NCI-H2196 treated with DMSO at 0.1 percent for 48 hours (cell line): ENCODE measurements around the gene FGB.
"Not testable (repeated sequence)": the region's sequence is repeated elsewhere in the genome, so short reads cannot be mapped to it uniquely, and the experiment has no call there.

Source experiments
- DNase-seq: peaks from one replicate; lab custom pipeline; 2025; ENCODE audit not compliant: unreplicated experiment; lab: John Stamatoyannopoulos, UW

Gene FGB

DNA sequence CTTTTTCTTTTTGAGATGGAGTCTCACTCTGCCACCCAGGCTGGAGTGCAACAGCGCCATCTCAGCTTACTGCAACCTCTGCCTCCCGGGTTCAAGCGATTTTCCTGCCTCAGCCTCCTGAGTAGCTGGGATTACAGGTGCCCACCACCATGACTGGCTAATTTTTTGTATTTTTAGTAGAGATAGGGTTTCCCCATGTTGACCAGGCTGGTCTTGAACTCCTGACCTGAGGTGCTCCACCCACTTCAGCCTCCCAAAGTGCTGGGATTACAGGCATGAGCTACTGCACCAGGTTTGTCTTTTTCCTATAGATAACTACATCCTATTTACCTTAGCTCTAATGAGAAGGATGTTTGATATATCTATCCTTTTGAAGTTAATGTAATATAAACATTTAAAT lies 31.5 kb downstream of the FGB start:
- not testable (repeated sequence) for DNase-seq

- DNase-seq, result no peak
Observed at GRCh38 chr4:154595807-154596206, 33.0 kb downstream of the FGB start.

DNA sequence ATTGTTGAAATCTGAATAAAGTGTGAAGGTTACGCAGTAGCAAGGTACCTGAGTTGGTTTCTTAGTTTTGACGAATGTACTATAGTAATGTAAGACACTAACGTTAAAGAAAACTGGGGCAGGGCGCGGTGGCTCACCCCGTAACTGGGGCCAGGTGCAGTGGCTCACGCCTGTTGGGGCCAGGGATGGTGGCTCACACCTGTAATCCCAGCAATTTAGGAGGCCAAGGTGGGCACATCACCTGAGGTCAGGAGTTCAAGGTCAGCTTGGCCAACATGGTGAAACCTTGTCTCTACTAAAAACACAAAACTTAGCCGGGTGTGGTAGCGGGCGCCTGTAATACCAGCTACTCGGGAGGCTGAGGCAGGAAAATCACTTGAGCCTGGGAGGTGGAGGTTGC lies 34.5 kb downstream of the FGB start:
- DNase-seq, result not testable (repeated sequence)

DNA sequence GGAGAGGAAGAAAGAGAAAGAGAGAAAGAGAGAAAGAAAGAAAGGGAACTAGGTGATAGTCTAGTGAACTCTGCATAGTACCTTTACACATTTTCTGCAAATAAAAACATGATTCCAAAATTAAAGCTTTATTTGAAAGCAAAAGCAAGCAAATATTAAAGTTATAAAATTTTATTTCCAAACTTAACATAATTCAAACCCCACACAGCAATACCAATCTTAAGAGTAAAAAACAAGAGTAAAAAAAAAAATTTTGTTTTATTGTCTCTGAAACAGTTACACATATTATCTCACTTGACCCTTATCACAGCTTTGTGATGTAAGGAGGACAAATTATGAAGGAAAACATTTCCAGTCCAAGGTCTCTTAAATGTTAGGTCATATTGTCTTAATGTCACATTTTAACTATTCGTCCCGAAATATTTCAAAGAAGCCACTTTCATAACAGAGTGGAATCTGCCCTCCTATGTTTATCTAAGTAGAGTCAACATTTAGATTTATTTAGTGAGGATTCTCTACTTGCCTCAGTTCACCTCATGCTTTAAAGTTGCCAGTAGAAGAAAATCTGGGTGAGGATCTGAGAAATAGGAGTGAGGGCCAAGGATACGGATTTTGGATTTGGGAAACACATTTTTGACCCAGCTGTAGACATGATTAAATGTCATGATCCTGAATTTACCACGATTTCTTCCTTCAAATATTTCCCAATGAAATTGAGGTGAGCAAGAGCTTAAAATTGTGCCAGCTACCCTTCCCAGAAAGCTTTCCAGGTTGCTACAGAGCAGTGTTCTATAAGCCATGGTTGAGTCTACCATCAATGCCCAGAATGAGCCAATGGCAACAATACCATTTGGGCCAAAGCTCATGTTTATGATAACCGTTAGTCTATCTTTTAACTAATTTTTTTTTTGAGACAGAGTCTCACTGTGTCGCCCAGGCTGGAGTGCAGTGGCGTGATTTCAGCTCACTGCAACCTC lies 35.3 kb downstream of the FGB start:
- DNase-seq, result no peak

GRCh38 chr4:154602404-154603020 lies 39.7 kb downstream of the FGB start:
- DNase-seq, result no peak

DNA sequence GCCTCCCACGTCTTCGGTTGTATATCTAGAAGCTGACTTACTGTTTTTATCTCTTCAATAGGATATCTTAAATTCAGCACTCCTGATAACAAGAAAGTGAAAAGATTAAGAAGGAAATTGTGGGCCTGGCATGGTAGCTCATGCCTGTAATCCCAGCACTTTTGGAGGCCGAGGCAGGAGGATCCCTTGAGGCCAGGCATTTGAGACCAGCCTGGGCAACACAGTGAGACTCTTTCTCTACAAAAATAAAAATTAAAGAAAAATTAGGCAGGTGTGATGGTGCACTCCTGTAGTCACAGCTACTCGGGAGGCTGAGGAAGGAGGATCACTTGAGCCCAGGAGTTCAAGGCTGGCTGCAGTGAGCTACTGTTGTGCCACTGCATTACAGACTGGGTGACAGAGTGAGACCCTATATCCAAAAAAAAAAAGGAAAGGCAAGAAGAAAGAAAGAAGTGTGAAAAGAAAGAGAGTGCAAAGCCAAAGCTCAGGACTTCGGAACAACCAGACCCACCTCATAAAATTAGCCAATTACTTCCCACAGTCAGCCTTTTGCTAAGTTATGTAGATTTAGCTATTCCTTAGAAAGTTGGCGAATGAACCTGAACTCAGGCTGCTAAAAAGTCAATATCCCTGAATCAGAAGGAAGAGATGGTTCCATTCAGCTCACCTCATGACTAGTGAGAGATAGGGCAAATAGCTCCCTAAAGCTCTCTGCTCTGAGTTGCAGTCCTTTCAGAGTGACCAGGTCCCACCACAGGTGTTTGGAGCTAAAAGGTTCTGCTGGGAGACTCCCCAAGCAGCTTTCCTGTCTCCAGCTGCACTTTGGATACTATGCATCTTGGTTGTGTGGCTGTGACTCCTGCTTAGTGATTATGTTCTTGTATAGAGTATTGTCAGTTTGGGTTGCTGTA lies 40.5 kb downstream of the FGB start:
- DNase-seq, result no peak

DNA sequence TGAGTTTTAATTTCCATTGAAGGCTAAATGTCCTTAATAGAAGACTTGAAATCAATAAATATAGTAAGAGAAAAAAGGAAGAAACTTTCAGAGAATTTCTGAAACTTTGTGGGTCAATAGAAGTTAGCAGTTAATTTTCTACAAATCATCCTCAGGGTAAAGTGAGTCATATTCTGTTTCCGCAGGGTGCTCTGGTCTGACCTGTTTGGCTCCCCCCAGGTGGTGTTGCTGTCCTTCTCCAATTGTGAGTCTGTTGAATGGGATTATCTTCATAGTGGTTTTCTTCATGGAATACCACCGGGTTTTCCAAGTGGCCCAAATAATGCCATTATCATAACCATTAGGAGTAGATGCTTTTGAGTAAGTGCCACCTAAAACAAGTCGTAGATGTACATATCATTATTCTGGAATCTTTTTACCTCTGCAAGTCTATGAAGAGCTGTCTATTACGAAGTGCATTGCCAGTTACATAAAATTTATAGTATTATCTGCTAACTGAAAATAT lies 41.9 kb downstream of the FGB start:
- no peak for DNase-seq

GRCh38 chr4:154606728-154607723 lies 44.2 kb downstream of the FGB start:
- DNase-seq, result no peak

DNA sequence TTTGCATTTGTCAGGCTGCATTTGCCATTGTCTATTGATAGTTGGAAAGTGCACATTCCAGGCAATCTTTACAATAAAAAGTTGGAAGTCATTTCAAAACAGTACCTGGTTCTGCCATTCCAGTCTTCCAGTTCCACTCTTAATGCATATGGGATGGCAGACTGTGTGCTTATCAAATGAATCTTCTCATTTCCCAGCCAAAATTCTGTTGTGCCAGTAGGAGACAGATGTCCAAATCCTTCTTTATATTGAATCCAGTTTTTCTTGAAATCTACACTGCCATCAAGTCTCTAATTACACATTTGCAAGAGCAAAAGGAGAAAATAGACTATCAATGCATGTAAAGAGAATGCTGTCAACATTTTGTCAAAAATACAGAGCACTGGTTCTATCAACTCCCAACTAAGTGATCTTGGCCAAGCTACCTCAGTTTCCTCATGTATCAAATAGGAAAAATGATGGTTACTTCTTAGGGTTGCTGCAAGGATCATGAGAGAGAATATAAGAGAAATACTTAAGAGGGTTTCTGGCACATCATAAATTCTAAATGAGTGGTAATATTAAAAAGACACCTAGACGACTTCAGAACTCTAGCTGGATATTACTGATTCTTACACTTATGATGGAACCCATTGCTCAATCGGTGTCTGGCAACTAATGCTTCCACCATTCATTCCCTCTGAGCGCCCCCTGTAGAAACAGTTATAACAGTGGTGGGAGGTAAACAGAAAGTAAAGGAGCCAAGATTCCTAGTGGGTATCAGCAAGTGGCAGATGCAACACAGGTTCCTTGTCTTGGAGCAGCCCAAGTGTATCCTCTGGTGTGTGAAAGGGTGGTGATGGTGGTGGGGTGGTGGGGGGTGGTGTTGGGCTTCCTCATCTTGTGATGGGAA lies 45.8 kb downstream of the FGB start:
- DNase-seq, result no peak

DNA sequence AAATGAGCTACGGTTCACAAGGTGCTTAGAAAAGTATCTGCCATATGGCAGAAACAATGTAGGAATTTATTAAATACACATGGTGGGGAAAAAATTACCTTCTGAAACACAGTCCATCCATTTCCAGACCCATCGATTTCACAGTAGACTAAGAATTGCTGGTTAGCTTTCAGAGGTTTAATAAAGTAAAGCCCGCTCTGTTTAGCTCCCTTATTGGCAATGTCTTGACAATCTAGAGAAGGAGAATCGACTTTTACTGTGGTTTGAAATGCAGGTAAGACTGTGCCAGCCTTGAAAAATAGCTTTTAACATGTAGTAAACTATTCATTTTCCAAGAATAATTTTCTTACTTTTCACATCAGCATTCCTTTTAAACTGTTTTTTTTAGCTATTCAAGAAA lies 46.7 kb downstream of the FGB start:
- no peak for DNase-seq

DNA sequence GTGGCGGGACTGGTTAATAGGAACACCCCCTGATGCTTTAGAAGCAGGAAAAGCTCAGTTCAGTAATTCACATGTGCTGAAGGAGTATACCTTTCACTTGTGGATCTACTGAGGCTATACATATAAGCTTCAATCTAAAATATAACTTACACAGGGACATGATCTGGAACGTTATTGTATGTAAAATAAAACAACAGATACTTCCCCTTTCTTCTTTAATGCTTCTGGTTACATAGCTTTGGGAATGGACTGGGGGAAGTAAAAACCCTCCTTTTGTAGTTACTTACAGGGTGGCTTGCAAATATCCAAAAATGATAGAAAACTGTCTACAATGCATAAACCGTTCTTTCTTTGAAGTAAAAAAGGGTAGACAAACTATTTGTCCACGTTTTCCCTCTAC lies 47.8 kb downstream of the FGB start:
- no peak for DNase-seq

DNA sequence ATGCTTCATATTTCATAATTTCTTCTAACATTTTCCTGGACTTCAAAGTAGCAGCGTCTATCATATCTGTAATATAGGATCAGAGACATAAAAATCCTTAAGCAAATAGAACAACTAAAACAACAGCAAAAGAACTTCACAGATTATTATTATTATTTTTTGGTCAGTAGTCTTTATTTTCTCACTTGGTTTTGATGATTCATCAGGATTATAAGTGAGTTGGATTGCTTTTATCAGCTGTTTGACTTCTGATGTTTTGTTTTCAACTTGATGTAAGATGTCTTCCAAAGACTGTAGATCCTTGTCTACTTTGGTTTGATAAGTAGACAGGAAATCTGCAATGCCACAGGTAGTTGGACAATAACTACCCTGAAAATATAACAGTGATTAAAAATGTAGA lies 49.0 kb downstream of the FGB start:
- no peak for DNase-seq

DNA sequence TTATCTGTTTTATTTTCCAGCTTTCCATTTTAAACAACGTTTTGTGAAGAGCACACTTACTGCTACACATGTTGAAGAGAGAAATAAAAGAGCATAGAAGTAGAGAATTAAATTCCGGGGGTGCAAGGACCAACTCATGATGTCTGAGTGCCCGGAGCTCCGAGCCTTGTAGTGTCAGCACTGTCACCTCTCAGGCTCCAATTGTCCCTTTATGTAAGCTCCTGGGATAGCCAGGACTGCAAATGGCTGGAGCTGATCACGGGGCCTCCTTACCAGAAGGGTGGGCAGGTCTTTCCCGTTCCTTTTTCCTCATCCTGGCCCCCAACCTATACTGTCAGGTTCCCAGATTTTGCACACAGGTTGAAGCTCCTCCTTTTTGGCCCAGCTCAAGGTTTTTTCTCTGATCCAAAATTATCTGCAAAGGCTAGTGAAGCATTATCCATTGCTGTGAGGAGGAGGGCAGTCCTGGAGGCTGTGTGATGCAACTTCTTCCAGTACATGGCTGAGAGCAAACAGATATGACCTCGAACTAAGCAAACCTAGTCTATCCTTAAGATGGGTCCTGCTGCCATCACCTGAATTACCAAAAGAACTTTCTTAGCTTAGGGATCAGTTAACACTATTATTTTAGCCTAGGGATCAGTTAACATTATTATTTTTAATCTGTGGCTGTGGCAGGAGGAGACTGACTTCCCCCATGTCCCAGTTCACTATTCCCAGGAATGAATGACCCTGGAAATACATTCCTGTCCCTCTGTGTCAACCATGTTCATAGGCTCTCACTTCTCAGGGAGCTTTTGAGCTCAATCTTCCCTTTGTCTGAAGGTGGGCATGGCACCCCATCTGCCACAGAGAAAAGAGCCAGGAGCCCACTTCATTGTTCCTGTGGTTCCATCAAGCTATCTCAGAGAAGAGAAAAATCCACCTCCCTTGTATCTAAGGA lies 49.9 kb downstream of the FGB start, which contains the start of gene FGG:
FGG (minus strand) TSS at position 185 of the 943 bp plus-strand sequence; CDS start at position 138, 47 bp downstream.
- no peak for DNase-seq

GRCh38 chr4:154614306-154614705 lies 51.5 kb downstream of the FGB start:
- no peak for DNase-seq

DNA sequence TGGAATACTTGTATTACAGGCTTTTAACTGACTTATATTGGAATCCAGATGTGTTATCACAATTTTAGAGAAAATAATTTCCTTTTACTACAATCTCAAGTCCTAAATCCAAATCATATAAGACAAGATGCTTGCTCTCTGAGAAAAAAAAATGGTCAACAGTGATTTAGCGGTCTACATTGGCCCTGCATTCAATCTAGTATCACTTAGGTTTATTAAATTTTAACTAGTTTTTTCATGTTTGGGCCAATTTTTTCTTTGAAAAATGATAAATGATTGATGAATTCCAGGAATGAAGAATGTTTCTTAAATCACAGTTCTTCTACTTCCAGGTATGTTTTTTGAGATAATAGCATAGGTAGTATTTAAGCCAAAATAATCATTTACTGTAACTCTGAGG lies 52.4 kb downstream of the FGB start:
- DNase-seq, result no peak

DNA sequence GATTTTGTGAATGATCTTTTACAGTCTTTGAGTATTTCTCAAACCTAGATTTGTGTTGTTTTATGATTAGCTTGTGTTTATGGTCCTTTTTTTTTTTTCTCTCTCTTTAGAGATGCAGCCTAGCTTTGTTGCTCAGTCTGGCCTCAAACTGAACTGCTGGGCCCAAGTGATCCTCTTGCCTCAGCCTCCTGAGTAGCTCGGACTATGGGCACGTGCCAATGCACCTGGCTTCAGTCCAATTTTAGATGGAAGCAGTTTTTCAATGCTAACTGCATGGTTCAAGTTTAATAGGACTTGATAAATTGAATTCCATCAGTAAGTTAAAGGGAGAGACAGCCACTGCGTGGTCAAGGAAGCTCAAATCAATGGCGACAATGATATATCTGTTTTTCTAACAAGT lies 53.5 kb downstream of the FGB start:
- DNase-seq, result no peak

DNA sequence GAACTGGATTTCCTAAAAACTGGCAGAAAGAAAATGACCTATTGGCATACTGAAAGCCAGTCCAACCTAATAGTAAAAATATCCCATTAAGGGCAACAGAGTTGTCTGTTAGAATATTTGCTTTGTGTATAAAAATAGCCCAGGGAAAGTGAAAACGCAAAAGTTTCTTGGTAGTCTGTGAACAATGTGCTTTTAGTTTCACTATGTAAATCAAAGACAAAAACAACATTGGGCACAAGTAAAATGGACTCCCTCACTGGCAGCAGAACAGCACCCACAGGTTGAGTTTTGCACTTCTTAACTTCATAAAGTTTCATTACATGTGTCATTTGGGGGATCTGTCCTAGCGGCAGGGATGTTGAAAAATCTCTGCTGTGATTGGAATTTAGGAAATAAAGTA lies 53.9 kb downstream of the FGB start:
- DNase-seq, result no peak

DNA sequence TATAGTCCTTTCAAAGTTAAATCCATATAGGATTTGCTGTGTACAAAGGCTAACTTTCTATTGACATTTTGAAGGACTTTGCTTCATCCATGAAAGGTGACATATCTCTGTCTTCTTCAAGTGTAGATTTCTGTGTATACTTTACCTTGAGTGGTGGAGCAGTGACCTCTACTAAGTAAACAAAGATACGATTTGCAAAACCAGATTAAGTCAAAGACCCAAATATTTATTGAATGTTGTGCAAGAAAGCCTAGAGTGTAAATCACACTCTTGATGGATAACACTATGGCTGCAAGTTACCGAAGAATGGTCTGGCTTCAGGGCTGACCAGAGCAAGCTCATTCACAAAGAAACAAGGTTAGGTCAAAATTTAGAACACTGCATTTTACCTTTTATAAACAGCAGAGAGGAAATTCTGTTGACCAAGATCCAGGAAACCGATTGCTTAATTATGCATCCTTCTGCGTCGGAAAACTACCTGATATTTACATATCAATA lies 55.1 kb downstream of the FGB start:
- no peak for DNase-seq
